Brain pericyte (primary cell): ENCODE data around the gene MCTP1.

ENCODE experiments used
- DNase-seq: peaks from one replicate; pipeline ENCODE4 v3.0.0-alpha.2; 2012; ENCODE audit warnings: low read depth, low spot score

MCTP1 gene

GRCh38 chr5:95078868-95079267 is 206.0 kb downstream of the MCTP1 start:
- DNase-seq = no peak

GRCh38 chr5:95076395-95077185 is 208.3 kb downstream of the MCTP1 start:
- no peak for DNase-seq

GRCh38 chr5:95075111-95075510 is 209.8 kb downstream of the MCTP1 start:
- DNase-seq = no peak

GRCh38 chr5:95072281-95072680 is 212.6 kb downstream of the MCTP1 start:
- no peak for DNase-seq

GRCh38 chr5:95070866-95071265 is 214.0 kb downstream of the MCTP1 start:
- DNase-seq = no peak

- no peak for DNase-seq
Observed at GRCh38 chr5:95070453-95070852, 214.4 kb downstream of the MCTP1 start.

GRCh38 chr5:95069948-95070347 is 214.9 kb downstream of the MCTP1 start:
- DNase-seq = no peak

GRCh38 chr5:95069021-95069420 is 215.9 kb downstream of the MCTP1 start:
- no peak for DNase-seq

GRCh38 chr5:95068289-95068910 is 216.5 kb downstream of the MCTP1 start:
- DNase-seq = no peak

GRCh38 chr5:95066048-95066447 is 218.8 kb downstream of the MCTP1 start:
- no peak for DNase-seq

GRCh38 chr5:95063492-95063891 is 221.4 kb downstream of the MCTP1 start:
- no peak for DNase-seq

GRCh38 chr5:95060098-95060497 is 224.8 kb downstream of the MCTP1 start:
- DNase-seq = no peak

GRCh38 chr5:95059636-95060035 is 225.3 kb downstream of the MCTP1 start:
- DNase-seq = no peak

- DNase-seq = no peak
Observed at GRCh38 chr5:95057615-95058014, 227.3 kb downstream of the MCTP1 start.

- DNase-seq = no peak
Observed at GRCh38 chr5:95053253-95053652, 231.6 kb downstream of the MCTP1 start.

GRCh38 chr5:95050708-95051107 is 234.2 kb downstream of the MCTP1 start:
- DNase-seq = no peak

GRCh38 chr5:95048628-95049027 is 236.3 kb downstream of the MCTP1 start:
- no peak for DNase-seq

GRCh38 chr5:95045181-95045965 is 239.5 kb downstream of the MCTP1 start:
- no peak for DNase-seq

GRCh38 chr5:95044096-95044495 is 240.8 kb downstream of the MCTP1 start:
- DNase-seq = no peak

GRCh38 chr5:95043648-95044047 is 241.2 kb downstream of the MCTP1 start:
- no peak for DNase-seq

GRCh38 chr5:95043234-95043633 is 241.7 kb downstream of the MCTP1 start:
- DNase-seq = no peak

- DNase-seq = no peak
Observed at GRCh38 chr5:95042037-95042436, 242.9 kb downstream of the MCTP1 start.
